Activated naive CD4-positive, alpha-beta T cell treated with anti-CD3 and anti-CD28 coated beads, Interleukin-2, amount 50 U/mL, for 16 hours (primary cell): ENCODE data around the gene CAMK2A.
A peak's percentile ranks its signal among the peaks of the same experiment; 100 is the strongest.
"Not testable (repeated sequence)": the region's sequence is repeated elsewhere in the genome, so short reads cannot be mapped to it uniquely, and the experiment has no call there.

Source experiments
- DNase-seq: peaks from one replicate; pipeline ENCODE4 v3.0.0-alpha.2; 2020

Gene CAMK2A

DNA sequence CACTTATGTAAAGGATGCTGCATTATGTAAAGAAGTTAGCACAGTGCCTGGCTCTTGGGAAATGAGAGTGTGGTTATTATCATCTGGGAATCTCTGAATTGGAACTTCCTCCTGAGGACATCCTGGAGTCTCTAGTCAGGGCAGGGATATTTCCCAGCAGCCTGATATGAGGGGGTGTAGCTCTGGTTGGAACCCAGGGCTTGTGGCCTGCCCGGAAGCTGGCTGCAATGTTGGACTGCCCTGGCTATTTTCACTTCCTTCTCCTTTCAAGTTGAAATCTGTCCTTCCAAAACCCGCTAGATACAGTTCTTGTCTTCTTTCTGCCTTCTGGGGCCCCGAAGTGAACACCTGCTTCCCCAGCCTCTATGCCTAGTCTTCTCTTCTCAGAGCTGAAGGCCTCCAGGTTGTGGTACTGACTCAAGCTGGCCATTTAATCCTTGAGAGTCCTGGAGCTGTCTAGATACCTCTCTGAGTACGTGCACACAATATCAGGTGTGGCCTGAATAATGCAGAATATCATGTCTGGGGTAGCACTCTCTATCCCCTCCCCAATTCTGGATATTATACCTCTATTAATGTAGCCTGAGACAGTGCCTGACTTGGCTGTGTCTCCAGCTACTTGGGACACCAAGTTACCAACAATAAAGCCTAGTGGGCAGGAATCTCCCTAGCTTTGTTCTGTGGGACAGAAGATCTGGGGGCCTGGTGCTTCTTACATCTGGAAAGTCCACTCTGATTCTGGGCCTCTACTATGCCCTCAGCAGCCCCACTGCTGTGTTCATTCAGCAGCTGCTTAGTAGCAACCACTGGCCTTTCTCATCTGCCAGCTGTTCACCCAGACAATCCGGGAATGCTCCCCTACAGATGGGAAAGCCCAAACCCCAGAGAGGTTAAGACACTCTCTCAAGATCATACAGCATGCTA lies 54.7 kb downstream of the CAMK2A start:
- no peak for DNase-seq

DNA sequence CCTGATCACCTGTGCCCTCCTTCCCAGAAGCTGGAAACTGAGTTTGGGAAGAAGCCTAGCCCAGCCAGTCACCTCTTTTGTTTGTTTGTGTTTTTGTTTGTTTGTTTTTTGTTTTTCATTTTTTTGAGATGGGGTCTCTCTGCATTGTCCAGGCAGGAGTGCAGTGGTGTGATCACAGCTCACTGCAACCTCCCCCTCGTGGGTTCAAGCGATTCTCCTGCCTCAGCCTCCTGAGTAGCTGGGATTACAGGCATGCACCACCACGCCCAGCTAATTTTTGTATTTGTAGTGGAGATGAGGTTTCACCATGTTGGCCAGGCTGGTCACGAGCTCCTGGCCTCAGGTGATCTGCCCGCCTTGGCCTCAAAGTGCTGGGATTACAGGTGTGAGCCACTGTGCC lies 55.9 kb downstream of the CAMK2A start:
- DNase-seq, result not testable (repeated sequence)

DNA sequence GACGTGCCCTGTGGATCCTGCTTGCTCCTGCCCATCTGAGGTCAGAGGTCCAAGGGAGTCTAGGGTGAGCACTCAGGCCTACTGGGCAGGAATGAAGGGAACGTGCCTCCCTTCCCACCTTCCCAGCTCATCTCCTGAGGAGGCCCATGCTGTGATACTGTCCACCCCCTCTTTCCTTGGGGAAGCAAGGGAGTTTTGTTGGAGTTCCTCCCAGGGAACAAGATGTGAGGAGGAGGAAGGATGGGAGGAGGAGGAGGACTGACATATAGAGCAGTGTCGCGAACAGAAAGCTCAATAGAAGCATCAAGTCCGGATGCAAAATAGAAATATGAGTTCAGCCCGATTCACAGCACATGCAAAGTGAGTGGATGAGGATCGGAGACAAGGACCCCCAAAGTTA lies 58.7 kb downstream of the CAMK2A start:
- DNase-seq, result no peak

DNA sequence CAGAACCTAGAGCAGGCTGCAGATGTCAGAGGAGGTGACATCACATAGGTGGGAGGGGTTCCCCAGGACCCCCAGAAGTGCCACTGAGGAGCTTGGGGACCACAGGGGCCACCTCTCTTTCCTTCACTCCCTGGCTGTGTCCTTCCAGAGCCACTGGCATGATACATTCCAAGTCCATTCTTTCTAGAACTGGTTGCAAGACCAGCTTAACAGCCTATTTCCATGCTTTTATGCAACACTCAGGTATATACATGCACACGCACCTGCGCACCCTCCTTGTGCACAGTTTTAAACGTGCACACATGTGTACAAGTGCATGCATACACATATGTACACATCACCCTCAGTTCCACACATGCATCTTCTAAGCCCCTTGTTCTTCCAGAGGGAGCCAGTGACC lies 60.0 kb downstream of the CAMK2A start:
- no peak for DNase-seq

DNA sequence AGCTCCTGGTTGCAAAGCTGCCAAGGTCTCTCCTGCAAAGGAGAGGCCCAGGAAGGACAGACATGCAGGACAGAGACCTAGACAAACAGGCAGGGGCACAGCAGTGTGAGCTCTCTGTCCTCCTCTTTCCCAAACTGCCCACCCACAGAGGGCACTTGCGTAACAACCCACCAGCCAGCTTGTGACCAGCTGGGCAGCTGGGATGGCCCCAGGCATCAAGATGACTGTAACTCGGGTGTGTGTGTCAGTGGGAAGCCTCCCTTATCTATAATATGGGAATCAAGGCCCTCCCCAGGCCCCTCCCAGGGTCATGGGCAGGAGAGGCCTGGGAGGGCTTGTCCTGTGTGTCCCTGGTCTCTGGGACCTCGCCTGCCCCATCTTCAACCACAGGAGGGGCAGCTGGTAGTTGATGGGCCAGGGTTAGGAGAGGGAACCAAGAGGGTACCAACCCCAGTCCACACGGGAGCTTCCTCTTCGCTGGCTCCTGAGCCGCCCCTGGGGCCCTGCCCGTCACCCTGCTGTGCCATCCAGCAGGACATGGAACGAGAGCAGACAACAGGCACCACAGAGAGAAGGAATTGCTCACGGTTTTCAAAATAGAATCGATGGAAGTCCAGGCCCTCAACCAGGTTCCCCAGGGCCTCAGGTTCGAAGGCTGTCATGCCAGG lies 61.8 kb downstream of the CAMK2A start:
- no peak for DNase-seq

DNA sequence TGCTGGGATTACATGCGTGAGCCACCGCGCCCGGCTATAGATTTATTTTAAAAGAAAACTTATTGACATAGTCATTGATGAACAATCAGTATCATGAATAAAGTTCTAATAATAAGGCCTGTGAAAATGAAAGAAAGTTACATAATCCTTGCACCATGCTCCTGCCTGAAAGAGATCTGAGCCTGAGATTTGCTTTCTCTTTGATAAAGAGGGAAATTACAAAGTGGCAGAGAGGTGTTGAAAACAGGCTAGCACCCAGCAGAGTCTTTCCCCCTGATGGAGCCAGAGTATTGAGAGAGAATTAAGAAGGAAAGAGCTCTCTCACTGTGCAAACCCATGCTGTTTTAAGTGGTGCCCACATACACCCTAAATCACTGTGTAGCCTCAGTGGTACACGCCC lies 62.5 kb downstream of the CAMK2A start:
- DNase-seq, result no peak

DNA sequence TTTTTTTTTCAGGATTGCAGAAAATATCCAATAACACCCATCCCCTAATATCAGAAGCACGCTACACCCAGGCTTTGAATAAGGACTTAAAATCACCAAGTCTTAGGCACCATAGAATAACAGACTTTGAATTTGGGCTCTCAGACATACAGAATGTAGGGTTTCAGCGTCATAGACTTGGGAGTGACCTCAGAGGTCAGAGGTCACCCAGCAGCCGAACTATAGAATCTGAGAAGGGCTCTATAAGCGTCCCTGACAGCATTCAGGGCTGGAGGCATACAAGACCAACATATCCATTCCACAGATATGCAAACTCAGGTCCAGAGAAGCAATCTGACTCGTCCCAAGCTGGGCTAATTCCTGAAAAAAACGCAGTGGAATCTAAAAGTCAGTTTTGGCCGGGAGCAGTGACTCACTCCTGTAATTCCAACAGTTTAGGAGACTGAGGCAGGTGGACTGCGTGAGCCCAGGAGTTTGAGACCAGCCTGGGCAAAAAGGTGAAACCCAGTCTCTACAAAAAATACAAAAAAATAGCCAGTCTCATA lies 65.0 kb downstream of the CAMK2A start:
- DNase-seq, result no peak

DNA sequence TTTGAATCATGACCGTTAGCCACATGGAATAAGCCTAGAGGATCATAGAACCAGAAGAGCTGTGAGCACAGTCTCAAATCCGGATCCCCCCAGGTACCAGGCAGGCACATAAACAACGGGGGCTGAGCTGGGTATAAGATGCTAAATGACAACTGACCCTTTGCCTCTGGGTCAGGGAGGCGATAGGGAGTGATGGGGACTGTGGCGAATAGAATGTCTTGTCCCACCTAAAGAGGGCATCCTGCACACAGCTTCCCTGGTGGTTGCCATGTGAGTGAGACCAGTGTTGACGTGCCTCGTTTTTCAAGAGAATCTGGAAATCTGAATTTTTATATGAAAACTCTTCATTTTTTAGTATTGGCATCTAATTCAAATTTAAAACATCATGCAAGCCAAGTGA lies 66.1 kb downstream of the CAMK2A start:
- DNase-seq, result no peak

DNA sequence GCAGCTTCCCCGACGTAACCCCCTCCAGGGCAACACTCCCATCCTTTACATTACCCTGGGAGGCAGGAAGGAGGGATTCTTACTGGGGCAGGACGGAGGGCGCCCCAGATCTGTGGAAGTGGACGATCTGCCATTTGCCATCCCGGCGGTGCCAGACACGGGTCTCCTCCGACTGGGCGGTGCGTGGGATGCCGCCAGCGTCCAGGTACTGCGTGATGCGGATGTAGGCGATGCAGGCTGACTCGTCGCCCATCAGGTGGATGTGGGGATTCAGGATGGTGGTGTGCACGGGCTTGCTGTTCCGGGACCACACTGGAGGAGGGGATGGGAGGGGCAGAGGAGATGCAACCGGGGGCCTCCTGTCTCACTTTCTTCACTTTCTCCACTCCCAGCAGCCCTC lies 66.7 kb downstream of the CAMK2A start:
- DNase-seq, result no peak

DNA sequence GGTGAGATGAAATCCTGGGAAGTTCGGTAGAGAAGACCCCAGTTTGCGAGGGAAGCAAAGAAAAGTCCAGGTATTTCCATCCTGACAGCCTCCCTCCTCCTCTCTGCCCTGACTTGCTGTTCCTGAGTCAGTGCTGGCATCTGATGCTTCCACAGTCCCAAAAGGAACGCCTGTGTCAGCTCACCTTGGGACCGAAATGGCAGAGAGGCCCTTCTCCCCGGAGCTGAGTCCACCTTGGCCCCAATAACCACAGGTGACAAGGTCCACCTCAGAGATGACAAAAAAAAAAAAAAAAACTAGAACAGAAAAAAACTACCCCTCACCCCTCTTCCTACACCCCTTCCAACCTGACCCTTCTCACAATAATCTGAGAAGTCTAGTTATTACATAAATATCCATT lies 68.1 kb downstream of the CAMK2A start:
- DNase-seq, result no peak

DNA sequence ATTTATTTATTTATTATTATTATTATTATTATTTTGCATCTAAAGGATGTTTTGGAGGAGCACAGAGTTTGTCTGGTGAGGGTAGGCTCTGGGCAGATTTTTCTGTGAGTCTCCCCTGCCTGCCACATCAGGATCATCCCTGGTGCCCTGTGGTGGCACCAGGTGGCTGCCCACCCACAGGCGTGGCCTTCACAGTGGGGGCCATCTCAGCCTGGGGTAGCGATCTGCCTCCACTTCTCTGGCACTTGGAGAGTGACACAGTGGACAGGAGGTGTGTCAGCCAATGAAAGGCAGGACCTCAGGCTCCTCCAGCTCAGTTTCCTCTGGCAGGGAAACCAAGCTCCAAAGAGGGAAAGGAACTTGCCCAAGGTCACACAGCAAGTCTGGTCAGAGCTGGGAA lies 69.7 kb downstream of the CAMK2A start:
- DNase-seq, result no peak

DNA sequence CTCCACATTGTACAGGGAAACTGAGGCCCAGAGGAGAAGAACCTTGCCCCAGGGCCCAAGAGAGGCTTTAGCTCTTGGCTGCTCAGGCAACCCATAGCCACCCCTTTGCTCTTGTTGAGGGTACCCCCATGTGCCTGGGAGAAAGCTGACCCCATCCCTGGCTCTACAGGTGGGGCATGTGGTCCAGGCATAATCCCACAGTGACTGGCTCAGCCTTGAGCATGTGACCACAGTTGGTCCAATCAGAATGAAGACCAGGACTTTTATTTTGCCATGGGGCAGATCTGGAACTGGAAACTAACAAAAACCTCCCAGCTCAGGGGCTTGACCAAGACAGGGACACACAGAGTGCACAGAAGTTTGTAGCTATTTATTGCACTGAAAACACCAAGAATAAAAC lies 70.4 kb downstream of the CAMK2A start:
- DNase-seq, result no peak

DNA sequence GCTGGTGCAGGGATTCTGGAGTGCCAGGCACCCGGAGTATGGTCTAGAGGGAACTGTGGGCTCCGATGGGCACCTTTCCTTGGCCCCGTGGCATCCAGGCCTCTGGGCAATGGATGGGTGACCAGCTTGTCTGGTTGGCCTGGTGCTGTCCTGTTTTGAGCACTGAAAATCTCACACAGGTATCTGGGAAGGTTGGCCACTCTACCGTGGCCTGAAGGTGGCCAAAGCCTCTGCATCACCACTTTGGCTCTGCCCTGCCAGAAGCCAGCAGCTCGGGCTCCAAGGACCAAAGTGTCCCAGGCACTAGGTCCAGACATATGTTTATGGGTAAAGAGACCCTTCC lies 70.9 kb downstream of the CAMK2A start:
- no peak for DNase-seq

DNA sequence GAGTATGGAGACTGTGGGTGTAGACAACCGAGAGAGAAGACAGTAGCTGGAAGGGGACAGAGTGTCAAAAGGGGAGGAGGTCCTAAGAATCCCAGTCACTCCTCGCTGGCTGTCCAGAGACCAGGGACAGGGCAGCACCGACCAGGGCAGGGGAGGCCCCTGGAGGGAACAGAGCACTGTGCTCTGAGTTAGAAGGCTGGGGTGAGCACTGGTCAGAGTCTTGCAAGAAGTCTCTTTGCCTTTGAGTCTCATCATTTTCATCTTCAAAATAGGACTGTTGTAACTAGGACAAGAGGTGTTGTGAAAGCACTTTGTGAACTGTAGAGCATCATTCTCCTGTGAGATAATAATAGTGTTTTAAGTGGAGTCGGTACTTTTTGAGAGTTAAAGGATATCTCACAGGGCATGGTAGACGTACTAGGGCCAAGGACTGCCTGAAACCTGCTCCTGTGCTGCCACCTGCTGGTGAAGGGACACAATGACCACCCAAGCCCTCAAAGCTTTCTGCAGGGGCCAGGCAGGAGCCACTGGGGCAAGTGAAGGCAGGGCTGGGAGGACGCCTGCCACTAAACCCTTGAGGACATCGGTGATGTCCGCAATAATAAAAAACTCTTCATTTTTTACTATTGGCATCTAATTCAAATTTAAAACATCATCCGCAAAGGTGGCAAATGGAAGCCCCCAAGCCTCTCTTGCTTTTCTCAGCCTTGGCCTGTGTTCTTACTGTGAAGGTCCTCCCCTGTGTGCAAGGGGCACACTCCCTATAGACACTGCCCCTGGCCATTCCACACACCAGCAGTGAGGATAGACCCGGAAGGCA lies 71.5 kb downstream of the CAMK2A start:
- DNase-seq, result peak; percentile 78

DNA sequence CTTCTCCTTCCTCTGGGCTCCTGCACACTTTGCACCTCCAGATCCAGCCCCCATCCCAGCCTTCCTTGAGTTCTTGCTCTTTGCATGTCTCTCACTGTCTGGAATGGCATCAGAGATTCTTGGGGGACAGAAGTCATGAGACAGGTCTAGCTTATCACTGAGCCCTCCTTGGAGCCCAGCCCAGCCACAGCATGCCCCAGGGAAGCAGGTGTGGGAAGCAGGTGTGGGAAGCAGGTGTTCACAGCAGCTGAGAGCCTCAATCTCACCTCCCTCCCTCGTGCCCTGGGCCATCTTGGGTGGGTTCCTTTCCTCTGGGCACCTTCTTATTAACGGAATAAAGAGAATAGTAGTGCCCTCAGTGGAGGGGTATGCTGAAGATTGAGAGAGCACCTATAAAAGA lies 72.5 kb downstream of the CAMK2A start:
- DNase-seq, result no peak

DNA sequence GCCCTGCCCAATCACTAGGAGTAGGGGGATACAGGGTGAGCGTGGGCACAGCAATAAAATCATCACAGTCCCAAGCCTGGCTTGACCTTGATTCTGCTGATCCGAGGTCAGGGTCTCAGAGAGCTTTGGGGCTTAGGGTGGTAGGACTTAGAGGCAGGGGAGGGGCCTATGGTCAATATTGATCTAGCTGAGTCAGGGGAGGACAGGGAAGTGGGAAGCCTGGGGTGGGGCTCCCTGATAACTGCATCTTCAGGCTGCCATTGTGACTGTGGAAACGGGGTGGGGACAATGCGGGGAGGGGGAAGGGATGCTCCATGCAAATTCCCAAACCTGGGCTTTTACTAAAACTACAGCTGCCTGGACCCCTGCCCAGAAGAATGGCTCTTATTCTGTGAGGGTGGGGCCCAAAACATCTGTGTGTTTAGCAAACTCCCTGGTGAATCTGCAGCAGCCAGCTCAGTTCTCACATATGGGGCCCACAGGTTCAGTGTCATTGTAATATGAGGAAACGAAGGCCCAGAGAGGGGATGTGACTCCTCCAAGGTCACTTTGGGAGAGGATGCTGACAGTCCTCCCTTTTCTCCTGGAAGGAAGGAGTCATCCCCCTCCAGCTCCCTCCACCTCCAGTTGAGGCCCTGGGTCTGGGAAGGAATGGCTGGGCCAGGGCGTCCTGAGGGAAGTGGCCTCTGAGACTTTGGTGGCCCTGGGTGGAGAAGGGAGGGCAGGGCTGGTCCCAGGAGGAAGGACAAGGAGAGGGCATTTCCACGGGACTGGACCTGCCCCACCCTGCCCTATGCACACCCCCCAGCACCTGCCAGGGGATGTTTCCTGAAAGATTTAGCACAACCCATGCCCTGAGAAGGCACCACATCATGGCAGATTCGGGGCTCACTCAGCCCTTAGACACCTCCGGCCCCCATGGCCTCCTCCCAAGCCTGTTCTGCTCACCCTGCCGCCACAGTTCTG lies 73.3 kb downstream of the CAMK2A start:
- no peak for DNase-seq

DNA sequence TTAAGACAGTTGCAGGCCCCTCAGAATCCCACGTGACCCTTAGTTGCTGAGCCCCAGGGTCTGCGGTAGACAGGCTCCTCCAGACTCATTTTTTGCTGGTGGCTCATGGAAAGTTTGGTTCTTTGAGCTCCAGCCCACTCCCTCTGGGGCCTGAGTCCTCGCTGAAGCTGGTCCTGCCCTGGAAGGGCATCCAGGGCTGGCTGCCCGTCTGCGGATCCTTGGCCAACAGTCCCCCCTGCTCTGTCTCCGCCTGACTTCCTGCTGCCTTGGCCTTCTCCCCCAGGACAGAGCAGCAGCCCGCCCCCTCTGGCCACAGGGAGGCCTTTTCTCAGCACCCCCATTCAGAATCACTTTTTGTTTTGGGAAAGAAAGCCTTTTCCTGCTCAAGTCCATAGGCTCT lies 75.3 kb downstream of the CAMK2A start:
- DNase-seq, result no peak

DNA sequence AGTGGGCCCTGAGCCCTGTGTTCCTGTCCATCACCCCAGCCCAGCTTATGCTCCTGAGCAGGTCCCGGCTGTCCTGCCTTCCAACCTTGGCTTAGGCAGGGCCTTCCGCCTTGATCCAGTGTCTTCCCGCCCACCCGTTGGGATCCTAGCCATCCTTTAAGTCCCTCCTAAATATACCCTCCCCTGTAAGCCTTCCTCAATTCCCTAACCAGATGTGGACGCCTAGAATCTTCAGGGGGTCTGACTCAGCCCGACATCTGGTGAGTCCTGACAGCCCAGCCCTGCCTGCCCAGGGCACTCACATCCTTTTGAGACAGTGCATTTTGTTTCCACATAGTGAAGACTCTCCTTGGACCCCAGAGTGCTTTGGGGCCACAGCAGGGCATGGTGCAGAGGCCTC lies 76.0 kb downstream of the CAMK2A start:
- DNase-seq, result no peak

DNA sequence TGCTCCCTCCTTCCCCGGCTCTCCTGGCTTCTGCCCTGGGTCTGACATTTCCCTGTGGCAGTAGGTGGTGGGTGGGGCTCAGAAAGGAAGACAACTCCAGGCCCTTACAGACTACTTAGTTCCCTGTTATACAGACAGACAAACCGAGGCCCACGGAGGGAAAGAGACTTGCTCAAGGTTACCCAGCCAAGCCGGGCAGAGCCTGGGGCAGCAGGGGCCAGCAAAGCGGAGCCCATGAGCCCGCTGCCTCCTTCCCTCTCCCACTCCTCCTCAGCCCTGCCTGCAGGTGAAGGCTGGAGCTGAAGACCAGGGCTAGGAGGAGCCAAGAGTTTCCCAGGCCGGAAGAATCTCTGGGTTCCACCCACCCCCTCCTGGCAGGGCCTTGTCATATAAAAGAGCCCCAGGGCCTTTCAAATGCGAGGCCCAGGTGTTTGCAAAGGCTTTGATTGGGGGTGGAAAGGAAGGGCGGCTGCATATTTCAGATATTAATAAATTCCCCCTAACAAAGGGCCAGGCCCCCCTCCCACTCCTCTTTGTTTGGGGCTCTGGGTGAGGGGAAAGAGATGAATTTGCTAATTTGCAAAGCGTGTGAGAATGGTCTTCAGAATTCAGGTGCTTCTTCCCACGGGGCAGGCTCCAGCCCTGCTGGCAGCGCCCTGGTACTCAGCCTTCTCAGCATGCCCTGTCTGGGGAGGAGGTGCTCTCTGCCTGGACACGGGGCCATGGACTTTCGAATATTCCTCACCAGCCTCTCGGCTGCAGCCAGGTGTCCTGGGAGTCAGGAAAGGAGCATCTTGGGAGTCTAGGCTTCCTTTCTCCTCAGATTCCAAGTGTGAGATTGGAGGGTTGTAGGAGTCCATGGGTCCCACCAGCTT lies 78.2 kb downstream of the CAMK2A start:
- no peak for DNase-seq

DNA sequence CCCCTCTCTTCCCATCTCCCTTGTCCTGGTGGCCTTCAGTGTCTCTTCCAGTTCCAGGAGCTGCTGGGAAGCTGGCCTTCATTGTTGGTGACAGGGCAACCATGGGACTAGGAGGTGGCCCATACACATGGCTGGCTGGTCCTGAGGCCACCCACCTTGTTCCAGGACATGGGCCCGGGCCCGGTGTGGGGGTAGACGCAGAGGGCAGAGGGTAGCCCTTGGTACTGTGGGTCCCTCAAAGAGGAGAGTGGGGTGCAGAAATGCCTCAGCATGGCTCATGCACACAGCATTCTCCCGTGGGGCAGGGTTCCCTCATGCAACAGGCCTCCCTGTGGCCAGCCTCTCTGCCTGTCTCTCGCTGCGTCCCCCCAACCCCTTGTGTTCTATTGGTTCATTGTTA lies 78.9 kb downstream of the CAMK2A start:
- DNase-seq, result no peak

DNA sequence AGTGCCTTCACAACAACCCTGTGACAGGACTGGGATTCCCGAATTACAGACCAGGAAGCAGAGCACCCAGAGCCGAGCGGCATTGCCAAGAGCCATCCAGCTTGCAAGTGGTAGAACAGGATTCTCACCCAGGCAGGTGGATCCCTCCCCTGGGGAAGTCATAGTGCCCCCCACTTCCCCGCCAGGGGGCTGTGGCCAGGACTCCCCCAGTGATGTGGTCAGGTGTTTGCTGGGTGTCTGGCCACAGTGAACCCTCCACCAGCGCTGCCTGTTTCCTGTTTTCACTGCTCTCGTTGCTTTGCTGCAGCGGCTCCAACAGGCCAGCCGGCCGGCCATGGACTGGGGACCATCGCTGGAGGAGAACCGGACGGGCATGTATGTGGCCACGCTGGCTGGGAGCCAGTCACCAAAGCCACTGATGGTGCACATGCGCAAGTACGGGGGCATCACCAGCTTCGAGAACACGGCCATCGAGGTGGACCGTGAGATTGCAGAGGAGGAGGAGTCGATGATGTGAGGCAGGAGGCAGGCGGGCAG lies 80.4 kb downstream of the CAMK2A start:
- no peak for DNase-seq
